Neutrophil (primary cell): ENCODE results near the gene COX8C.
A peak's percentile ranks its signal among the peaks of the same experiment; 100 is the strongest.

Experiments
- H3K27ac ChIP-seq: fragments of 200-600 bp; sonication (generic); 2 replicates; pipeline ENCODE4 v1.5.1; 2016; ENCODE audit warnings: mild to moderate bottlenecking, moderate library complexity
- H3K27me3 ChIP-seq: fragments of 200-600 bp; sonication (generic); 2 replicates; pipeline ENCODE4 v1.6.0; 2016; ENCODE audit warnings: mild to moderate bottlenecking
- H3K36me3 ChIP-seq: fragments of 200-600 bp; sonication (generic); 2 replicates; pipeline ENCODE4 v1.5.1; 2017
- H3K4me1 ChIP-seq, 2 experiments: fragments of 200-600 bp in 1 of 2; sonication (generic) in 1 of 2; 1 replicate in 1 of 2; 2 replicates in 1 of 2; pipeline versions ENCODE4 v1.5.1 to v1.6.1; 2013 to 2016; ENCODE audit warnings: low read depth in 1 of 2, low read length in 1 of 2, mild to moderate bottlenecking in 1 of 2, moderate library complexity in 1 of 2; ENCODE audit not compliant: control insufficient read depth in 1 of 2, insufficient read depth in 1 of 2
- H3K4me3 ChIP-seq, 2 experiments: fragments of 200-600 bp in 1 of 2; sonication (generic) in 1 of 2; 1 replicate in 1 of 2; 2 replicates in 1 of 2; pipeline ENCODE4 v1.5.1; 2013 to 2016; ENCODE audit warnings: low read depth in 1 of 2, low read length in 1 of 2, mild to moderate bottlenecking in 1 of 2, moderate library complexity in 1 of 2
- H3K9me3 ChIP-seq: fragments of 200-600 bp; sonication (generic); 2 replicates; pipeline ENCODE4 v1.5.1; 2016
- TF ChIP-seq, protein P1 (sequence below): fragments of 200-600 bp; sonication (generic); IDR thresholded peaks from 2 replicates; pipeline ENCODE4 v1.5.1; 2016; ENCODE audit warnings: antibody characterized with exemption

The COX8C gene

GRCh38 chr14:93333631-93334103 lies 13.3 kb upstream of the COX8C start:
- TF ChIP-seq, protein P1, sequence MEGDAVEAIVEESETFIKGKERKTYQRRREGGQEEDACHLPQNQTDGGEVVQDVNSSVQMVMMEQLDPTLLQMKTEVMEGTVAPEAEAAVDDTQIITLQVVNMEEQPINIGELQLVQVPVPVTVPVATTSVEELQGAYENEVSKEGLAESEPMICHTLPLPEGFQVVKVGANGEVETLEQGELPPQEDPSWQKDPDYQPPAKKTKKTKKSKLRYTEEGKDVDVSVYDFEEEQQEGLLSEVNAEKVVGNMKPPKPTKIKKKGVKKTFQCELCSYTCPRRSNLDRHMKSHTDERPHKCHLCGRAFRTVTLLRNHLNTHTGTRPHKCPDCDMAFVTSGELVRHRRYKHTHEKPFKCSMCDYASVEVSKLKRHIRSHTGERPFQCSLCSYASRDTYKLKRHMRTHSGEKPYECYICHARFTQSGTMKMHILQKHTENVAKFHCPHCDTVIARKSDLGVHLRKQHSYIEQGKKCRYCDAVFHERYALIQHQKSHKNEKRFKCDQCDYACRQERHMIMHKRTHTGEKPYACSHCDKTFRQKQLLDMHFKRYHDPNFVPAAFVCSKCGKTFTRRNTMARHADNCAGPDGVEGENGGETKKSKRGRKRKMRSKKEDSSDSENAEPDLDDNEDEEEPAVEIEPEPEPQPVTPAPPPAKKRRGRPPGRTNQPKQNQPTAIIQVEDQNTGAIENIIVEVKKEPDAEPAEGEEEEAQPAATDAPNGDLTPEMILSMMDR: no peak
- Histone ChIP-seq H3K27me3 (no peaks in the 10 kb centered on the region), H3K27ac (peak overlapping the region; percentile 93)

GRCh38 chr14:93337143-93337753 lies 9.7 kb upstream of the COX8C start:
- peaks cover 5 to 7% of the 10 kb centered on the region in 2 experiments for H3K4me1 ChIP-seq

More at GRCh38 chr14:93333631-93334103, 13.3 kb upstream of the COX8C start:
- no peaks in the 10 kb centered on the region for H3K36me3 ChIP-seq
- H3K9me3 ChIP-seq: no peaks in the 10 kb centered on the region
- H3K4me1 ChIP-seq: peaks cover 27 to 36% of the 10 kb centered on the region in 2 experiments
- peak overlapping the region; percentile 69 to 86 for H3K4me3 ChIP-seq

DNA sequence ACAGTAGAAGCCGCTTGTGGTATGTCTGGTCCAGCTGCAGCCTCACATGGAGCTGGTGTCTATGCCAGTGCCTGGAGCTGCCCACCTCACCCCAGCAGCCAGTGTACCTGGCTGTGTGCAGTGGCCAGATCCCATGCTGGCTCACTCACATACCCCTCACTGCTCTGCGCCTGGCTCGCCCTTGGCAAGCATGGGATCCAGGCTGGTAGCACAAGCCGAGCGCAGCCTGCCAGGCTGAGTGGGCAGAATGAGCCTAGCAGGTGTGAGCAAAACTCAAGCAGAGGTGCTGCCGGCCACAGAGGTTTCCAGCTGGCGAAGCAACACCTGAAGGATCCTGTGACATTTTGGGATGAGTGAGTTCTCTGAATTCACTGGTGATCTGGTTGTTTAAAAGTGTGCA lies 9.1 kb upstream of the COX8C start:
- TF ChIP-seq, protein P1: no peak
- H3K4me1 ChIP-seq: peaks cover 8 to 9% of the 10 kb centered on the region in 2 experiments
- no peak overlapping the region for H3K4me3 ChIP-seq
- H3K27ac ChIP-seq: no peak overlapping the region
- no peaks in the 10 kb centered on the region for H3K27me3 ChIP-seq
- no peaks in the 10 kb centered on the region for H3K9me3 ChIP-seq
- H3K36me3 ChIP-seq: no peaks in the 10 kb centered on the region

More at GRCh38 chr14:93337143-93337753, 9.7 kb upstream of the COX8C start:
- Histone ChIP-seq H3K36me3 (no peaks in the 10 kb centered on the region), H3K27me3 (no peaks in the 10 kb centered on the region), H3K27ac (no peak overlapping the region), H3K4me3 (no peak overlapping the region), H3K9me3 (no peaks in the 10 kb centered on the region)
- TF ChIP-seq, protein P1: no peak

DNA sequence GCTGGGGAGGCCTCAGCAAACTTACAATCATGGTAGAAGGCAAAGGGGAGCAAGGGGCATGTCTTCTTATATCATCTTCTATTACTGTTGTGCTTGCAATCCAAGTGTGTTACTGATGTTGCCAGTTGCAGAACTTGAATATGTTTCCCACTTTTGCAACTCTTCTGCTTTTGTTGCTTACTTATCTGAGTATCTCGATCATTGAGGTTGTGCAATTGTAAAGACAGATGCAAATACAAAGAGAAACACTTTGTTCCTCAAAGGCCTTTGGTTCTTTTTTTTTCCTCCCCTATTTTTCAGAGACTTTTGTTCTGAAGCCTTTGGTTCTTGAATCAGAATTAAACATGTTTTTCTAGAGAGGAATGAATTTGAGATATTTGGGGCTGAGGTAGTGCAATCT lies 3.7 kb upstream of the COX8C start:
- peak overlapping the region; percentile 53 for H3K27ac ChIP-seq
- no peaks in the 10 kb centered on the region for H3K9me3 ChIP-seq
- H3K36me3 ChIP-seq: no peaks in the 10 kb centered on the region
- TF ChIP-seq, protein P1: no peak
- no peaks in the 10 kb centered on the region for H3K27me3 ChIP-seq
- no peak overlapping the region for H3K4me3 ChIP-seq
- peaks cover 10 to 13% of the 10 kb centered on the region in 2 experiments for H3K4me1 ChIP-seq

DNA sequence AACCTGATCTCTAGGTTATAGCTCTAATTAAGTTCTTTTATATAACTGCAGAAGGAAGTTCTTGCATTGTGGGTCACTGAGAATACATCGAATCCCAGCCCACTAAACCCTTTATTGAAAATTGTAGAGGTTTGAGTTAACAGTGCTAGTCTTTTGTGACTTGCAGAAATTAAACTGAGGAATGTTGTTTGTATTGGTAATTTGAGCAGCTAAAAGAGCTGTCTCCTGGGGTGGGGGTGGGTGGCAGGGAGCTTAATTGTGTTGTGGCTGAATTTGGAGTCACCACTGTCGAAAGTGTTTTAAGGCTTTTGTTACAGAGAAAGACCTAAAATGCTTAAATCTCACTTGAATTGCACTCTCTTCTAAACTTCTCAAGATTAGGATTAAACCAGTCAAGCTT lies 3.2 kb upstream of the COX8C start:
- Histone ChIP-seq H3K27ac (no peak overlapping the region), H3K4me1 (peaks cover 10 to 13% of the 10 kb centered on the region in 2 experiments), H3K4me3 (no peak overlapping the region), H3K9me3 (no peaks in the 10 kb centered on the region), H3K36me3 (no peaks in the 10 kb centered on the region), H3K27me3 (no peaks in the 10 kb centered on the region)
- TF ChIP-seq, protein P1: no peak
